Gastrocnemius medialis (tissue), 4 donors: ENCODE data around the gene INS. TPM values are rescaled to one million over a fixed set of nuclear protein-coding genes. Genes with fewer than 3 reads are reported as not detected.

Experiments used
- ATAC-seq, 2 donors: fragments of 150-250 bp; one replicate each; pipeline ENCODE4 v1.9.1; 2016
- DNase-seq, 2 donors: peaks; one replicate each; pipeline ENCODE4 v3.0.0-alpha.2; 2019
- H3K27ac ChIP-seq, 4 donors: fragments of 200-600 bp; sonication (generic); 1 replicate in 1 of 4; 2 replicates in 3 of 4; pipeline ENCODE4 v1.5.1; 2016 to 2018; ENCODE audit warnings: mild to moderate bottlenecking in 2 of 4, moderate library complexity in 1 of 4
- H3K27me3 ChIP-seq, 3 donors: fragments of 200-600 bp; sonication (generic) in 2 of 3; 1 replicate in 1 of 3; 2 replicates in 2 of 3; pipeline versions ENCODE4 v1.5.1 to v1.6.0; 2016 to 2019; ENCODE audit warnings: mild to moderate bottlenecking in 1 of 3, moderate library complexity in 1 of 3
- H3K36me3 ChIP-seq, 2 donors: fragments of 200-600 bp; sonication (generic) in 1 of 2; one replicate each; pipeline ENCODE4 v1.5.1; 2017 to 2018
- H3K4me1 ChIP-seq, 2 donors: fragments of 200-600 bp; sonication (generic) in 1 of 2; one replicate each; pipeline ENCODE4 v1.5.1; 2016 to 2017; ENCODE audit warnings: mild to moderate bottlenecking in 2 of 2
- H3K4me3 ChIP-seq, 4 donors: fragments of 200-600 bp; sonication (generic) in 3 of 4; 1 replicate in 1 of 4; 2 replicates in 3 of 4; pipeline ENCODE4 v1.5.1; 2016 to 2019; ENCODE audit warnings: mild to moderate bottlenecking in 2 of 4
- H3K9me3 ChIP-seq, 3 donors: fragments of 200-600 bp; sonication (generic) in 2 of 3; 1 replicate in 1 of 3; 2 replicates in 2 of 3; pipeline ENCODE4 v1.5.1; 2016 to 2019
- POLR2A ChIP-seq, 2 donors: fragments of 450-650 bp; IDR thresholded peaks; one replicate each; pipeline ENCODE4 v1.6.1; 2017; ENCODE audit warnings: antibody characterized with exemption in 2 of 2, mild to moderate bottlenecking in 2 of 2, moderate library complexity in 2 of 2
- in situ Hi-C, 4 donors: fragments of 200-750 bp; cut with MboI; loops; one replicate each; pipeline versions ENCODE4 v1.15.0 to v1.8.0; 2017; ENCODE audit warnings: low sequenced_read_pairs in 4 of 4
- intact Hi-C: fragments of 100-400 bp; cut with DNase I; formaldehyde crosslinking; loops from one replicate; pipeline ENCODE4 v1.15.1; 2023; ENCODE audit warnings: low total_unique reads
- total RNA-seq, 4 donors: library from RNA; depleted of rRNA; stranded (reverse); fragments of >200 nt; gene quantifications; one replicate each; pipeline versions ENCODE4 v1.1.0 to v1.2.3, GENCODE V29; 2016
- TF ChIP-seq, protein P1 (sequence below), 5 experiments: fragments of 450-650 bp in 3 of 5; fragments of 200-600 bp in 2 of 5; sonication (generic) in 2 of 5; IDR thresholded peaks in 4 of 5; conservative IDR thresholded peaks in 1 of 5; 1 replicate in 4 of 5; 2 replicates in 1 of 5; pipeline ENCODE4 v1.5.1; 2016 to 2019; ENCODE audit warnings: antibody characterized with exemption in 5 of 5, mild to moderate bottlenecking in 3 of 5, moderate library complexity in 3 of 5

INS gene
- total RNA-seq, 4 donors from 2014 or later = not detected

DNA sequence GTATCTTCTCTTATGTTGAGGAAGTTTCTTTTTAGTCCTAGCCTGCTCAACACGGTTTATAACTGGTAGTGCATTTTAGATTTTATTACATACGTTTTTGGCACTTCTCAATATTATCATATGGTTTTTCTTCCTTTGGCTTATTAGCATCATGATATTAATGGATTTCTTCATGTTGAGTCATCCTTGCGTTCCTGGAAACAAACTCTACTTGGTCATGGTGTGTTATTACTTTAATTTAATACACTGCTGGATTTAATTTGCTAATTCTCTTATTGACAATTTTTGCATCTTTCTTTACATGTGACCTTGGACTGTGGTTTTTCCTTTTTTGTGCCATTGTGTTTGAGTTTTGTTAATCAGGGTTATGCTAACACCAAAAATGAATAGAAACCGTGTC, 42.3 kb downstream of the INS start:
- TF ChIP-seq POLR2A (IDR thresholded peaks at IDR 0.05) = no peak
- TF ChIP-seq, protein P1, sequence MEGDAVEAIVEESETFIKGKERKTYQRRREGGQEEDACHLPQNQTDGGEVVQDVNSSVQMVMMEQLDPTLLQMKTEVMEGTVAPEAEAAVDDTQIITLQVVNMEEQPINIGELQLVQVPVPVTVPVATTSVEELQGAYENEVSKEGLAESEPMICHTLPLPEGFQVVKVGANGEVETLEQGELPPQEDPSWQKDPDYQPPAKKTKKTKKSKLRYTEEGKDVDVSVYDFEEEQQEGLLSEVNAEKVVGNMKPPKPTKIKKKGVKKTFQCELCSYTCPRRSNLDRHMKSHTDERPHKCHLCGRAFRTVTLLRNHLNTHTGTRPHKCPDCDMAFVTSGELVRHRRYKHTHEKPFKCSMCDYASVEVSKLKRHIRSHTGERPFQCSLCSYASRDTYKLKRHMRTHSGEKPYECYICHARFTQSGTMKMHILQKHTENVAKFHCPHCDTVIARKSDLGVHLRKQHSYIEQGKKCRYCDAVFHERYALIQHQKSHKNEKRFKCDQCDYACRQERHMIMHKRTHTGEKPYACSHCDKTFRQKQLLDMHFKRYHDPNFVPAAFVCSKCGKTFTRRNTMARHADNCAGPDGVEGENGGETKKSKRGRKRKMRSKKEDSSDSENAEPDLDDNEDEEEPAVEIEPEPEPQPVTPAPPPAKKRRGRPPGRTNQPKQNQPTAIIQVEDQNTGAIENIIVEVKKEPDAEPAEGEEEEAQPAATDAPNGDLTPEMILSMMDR (IDR thresholded peaks at IDR 0.05 in 4 of 5, conservative IDR thresholded peaks at IDR 0.05 in 1 of 5) = no peak
- in situ Hi-C loops (no loop called here), intact Hi-C loops (no loop called here)
- Histone ChIP-seq H3K27ac (no peak overlapping the region), H3K27me3 (peaks cover 0 to 12% (median 4%) of the 10 kb centered on the region in 3 donors), H3K4me3 (no peak overlapping the region), H3K4me1 (no peaks in the 10 kb centered on the region), H3K36me3 (no peaks in the 10 kb centered on the region), H3K9me3 (no peaks in the 10 kb centered on the region)
- ATAC-seq (no peak), DNase-seq (no peak)

DNA sequence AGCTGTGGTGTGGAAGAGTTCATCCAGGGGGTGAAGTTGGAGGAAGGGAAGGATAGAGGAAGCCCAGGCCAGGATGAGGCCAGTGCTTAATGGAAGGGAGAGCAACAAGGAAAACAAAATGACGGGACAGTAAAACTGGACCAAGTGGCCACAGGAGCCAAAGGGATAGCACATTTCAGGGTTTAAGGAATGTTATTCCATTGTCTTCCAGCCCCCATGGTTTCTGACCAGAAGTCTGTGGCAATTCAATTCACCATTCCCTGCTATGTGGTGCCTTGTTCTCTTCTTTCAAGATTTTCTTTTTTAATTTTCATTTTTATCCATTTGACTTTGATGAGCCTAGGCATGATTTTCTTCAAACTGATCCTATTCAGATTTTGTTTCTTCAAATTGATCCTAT, 44.3 kb downstream of the INS start:
- in situ Hi-C loops (no loop called here), intact Hi-C loops (no loop called here)
- ATAC-seq = no peak
- no peak for DNase-seq
- Histone ChIP-seq H3K9me3 (no peaks in the 10 kb centered on the region), H3K4me3 (no peak overlapping the region), H3K27me3 (peaks cover 0 to 5% (median 2%) of the 10 kb centered on the region in 3 donors), H3K27ac (no peak overlapping the region), H3K4me1 (no peaks in the 10 kb centered on the region), H3K36me3 (no peaks in the 10 kb centered on the region)
- TF ChIP-seq, protein P1 (IDR thresholded peaks at IDR 0.05 in 4 of 5, conservative IDR thresholded peaks at IDR 0.05 in 1 of 5) = no peak
- TF ChIP-seq POLR2A (IDR thresholded peaks at IDR 0.05) = no peak

DNA sequence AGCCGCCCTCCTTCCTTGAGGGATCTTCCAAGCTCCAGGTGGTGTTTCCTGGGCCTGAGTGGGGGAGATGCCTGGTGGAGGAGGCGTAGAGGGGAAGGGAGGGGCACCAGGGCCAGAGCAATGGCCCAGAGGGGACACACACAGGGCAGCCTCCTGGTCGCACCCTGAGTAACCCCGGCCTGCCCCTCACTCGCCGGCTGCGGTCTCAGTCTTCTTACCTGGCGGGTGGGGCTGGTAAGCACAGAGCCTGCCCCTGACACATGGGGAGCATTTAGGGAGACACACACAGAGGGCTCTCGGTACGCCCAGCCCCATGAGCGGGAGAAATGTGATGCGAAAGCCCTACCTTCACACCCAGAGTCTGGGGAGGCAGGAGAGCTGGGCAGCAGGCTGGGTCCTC, 45.7 kb downstream of the INS start:
- intact Hi-C loops = no loop called here
- in situ Hi-C loops = no loop called here
- H3K36me3 ChIP-seq = no peaks in the 10 kb centered on the region
- no peak overlapping the region for H3K27ac ChIP-seq
- DNase-seq (no peak), ATAC-seq (no peak)
- H3K4me1 ChIP-seq = no peaks in the 10 kb centered on the region
- TF ChIP-seq, protein P1 (IDR thresholded peaks at IDR 0.05 in 4 of 5, conservative IDR thresholded peaks at IDR 0.05 in 1 of 5) = no peak
- no peak for TF ChIP-seq POLR2A (IDR thresholded peaks at IDR 0.05)
- H3K4me3 ChIP-seq = no peak overlapping the region
- no peaks in the 10 kb centered on the region for H3K9me3 ChIP-seq
- H3K27me3 ChIP-seq = no peaks in the 10 kb centered on the region

DNA sequence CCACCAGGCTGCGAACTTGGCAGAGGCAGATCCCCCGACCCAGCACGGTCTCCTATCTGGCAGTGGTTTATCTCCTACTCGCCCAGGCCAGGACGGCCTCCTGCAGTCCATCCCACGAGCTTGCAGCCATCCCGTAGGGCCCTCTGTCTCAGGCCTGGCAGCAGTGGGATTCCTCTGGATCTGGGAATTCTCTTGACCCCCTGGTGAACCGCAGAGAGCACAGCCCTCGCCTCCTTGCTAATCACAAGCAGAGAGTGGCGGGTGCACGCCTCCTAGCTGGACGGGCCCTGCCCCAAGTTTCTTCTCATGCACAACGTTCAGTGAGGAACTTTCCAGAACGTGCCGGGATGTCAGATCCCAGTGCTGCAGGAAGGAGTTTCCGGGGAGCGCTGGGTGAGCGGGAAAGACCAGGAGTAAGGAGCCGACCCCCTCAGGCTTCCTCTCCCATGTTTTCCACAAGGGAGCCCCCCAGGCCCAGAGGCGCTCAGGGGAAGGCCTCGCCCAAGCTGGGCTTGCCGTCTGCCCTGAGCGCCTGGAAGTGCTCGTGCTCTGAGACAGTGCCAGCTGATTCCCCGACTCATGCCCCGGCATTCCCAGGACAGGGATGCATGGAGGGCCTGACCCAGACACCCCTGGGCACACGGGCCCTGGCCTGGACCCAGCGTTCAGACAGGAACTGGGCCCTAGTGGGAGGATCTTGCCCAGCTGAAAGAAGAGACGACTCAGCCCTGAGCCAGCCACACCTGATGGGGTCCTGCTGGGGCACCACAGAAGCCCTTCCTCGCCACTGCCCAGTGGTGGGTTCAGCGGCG, 46.4 kb downstream of the INS start:
- TF ChIP-seq, protein P1 (IDR thresholded peaks at IDR 0.05 in 4 of 5, conservative IDR thresholded peaks at IDR 0.05 in 1 of 5) = no peak
- TF ChIP-seq POLR2A (IDR thresholded peaks at IDR 0.05) = no peak
- ATAC-seq = no peak

More for the DNA sequence above, 46.4 kb downstream of the INS start:
- Histone ChIP-seq H3K4me1 (peaks cover 0 to 2% of the 10 kb centered on the region in 2 donors), H3K27me3 (no peaks in the 10 kb centered on the region), H3K9me3 (no peaks in the 10 kb centered on the region), H3K36me3 (no peaks in the 10 kb centered on the region), H3K27ac (no peak overlapping the region), H3K4me3 (no peak overlapping the region)
- DNase-seq = no peak
- in situ Hi-C loops = no loop called here
- intact Hi-C loops = no loop called here
